Measurements from ENCODE around the gene DDX50.

Gene DDX50

GRCh38 chr10:68982389-68982788 is 81.3 kb downstream of the DDX50 start:
- no peak overlapping the region for H3K4me3 ChIP-seq (ENCODE audit: low read depth, low read length)
- no peak for DNase-seq (ENCODE audit: low read depth)
- TF ChIP-seq CTCF (IDR thresholded peaks at IDR 0.05; ENCODE audit: low read depth, low read length) = no peak

- H3K4me3 ChIP-seq (ENCODE audit: low read depth, low read length) = no peak overlapping the region
- no peak for TF ChIP-seq MAX (IDR thresholded peaks at IDR 0.05; ENCODE audit: low read depth, low read length)
- no peak for TF ChIP-seq MYC (IDR thresholded peaks at IDR 0.05; ENCODE audit: low read depth, low read length)
- TF ChIP-seq CTCF (IDR thresholded peaks at IDR 0.05; ENCODE audit: low read depth, low read length) = no peak
- TF ChIP-seq POLR2A (IDR thresholded peaks at IDR 0.05; ENCODE audit: extremely low read depth, insufficient read length) = no peak
- DNase-seq (ENCODE audit: low read depth) = no peak
Observed at GRCh38 chr10:68987611-68988010, 86.5 kb downstream of the DDX50 start.

- TF ChIP-seq CTCF (IDR thresholded peaks at IDR 0.05; ENCODE audit: low read depth, low read length) (peak; percentile 17), POLR2A (IDR thresholded peaks at IDR 0.05; ENCODE audit: extremely low read depth, insufficient read length) (peak; percentile 70), MAX (IDR thresholded peaks at IDR 0.05; ENCODE audit: low read depth, low read length) (peak; percentile 78), MYC (IDR thresholded peaks at IDR 0.05; ENCODE audit: low read depth, low read length) (no peak; the same call in none of the 2 replicates)
- peak within 1 kb of the TSS; percentile 86 for H3K4me3 ChIP-seq (ENCODE audit: low read depth, low read length)
- DNase-seq (ENCODE audit: low read depth) = peak; percentile 98
Observed at GRCh38 chr10:68988530-68989316, 87.6 kb downstream of the DDX50 start, which contains the start of gene KIFBP. KIFBP (plus strand) TSS chr10:68988803; CDS start chr10:68988833, 30 bp downstream.

GRCh38 chr10:68989317-68989990 is 88.3 kb downstream of the DDX50 start:
- DNase-seq (ENCODE audit: low read depth) = no peak
- TF ChIP-seq POLR2A (IDR thresholded peaks at IDR 0.05; ENCODE audit: extremely low read depth, insufficient read length) = no peak
- TF ChIP-seq MAX (IDR thresholded peaks at IDR 0.05; ENCODE audit: low read depth, low read length) = no peak
- TF ChIP-seq CTCF (IDR thresholded peaks at IDR 0.05; ENCODE audit: low read depth, low read length) = no peak
- TF ChIP-seq MYC (IDR thresholded peaks at IDR 0.05; ENCODE audit: low read depth, low read length) = no peak
- peak overlapping the region; percentile 86 for H3K4me3 ChIP-seq (ENCODE audit: low read depth, low read length)

- H3K4me3 ChIP-seq (ENCODE audit: low read depth, low read length) = no peak overlapping the region
- TF ChIP-seq POLR2A (IDR thresholded peaks at IDR 0.05; ENCODE audit: extremely low read depth, insufficient read length) (no peak), MYC (IDR thresholded peaks at IDR 0.05; ENCODE audit: low read depth, low read length) (no peak), CTCF (IDR thresholded peaks at IDR 0.05; ENCODE audit: low read depth, low read length) (no peak), MAX (IDR thresholded peaks at IDR 0.05; ENCODE audit: low read depth, low read length) (no peak)
- no peak for DNase-seq (ENCODE audit: low read depth)
Observed at GRCh38 chr10:68992636-68993440, 91.7 kb downstream of the DDX50 start.
